HG02571 (cell line): ENCODE results near the gene KCNAB3.

Source experiments
- ATAC-seq: cut with Tn5 transposase; IDR thresholded peaks from one replicate; pipeline ENCODE4 v1.9.1; 2021; ENCODE audit warnings: mild to moderate bottlenecking, moderate library complexity; ENCODE audit not compliant: unreplicated experiment

KCNAB3 gene

GRCh38 chr17:7903154-7904103 lies 26.2 kb downstream of the KCNAB3 start:
- ATAC-seq = no peak

GRCh38 chr17:7897773-7898172 lies 31.9 kb downstream of the KCNAB3 start:
- no peak for ATAC-seq

GRCh38 chr17:7897090-7897489 lies 32.6 kb downstream of the KCNAB3 start:
- ATAC-seq = no peak

- no peak for ATAC-seq
These were observed 34.8 kb downstream of the KCNAB3 start for GRCh38 chr17:7894866-7895265.

- no peak for ATAC-seq
These were observed 35.4 kb downstream of the KCNAB3 start for GRCh38 chr17:7894226-7894625.

- ATAC-seq = no peak
These were observed 36.3 kb downstream of the KCNAB3 start for GRCh38 chr17:7893187-7893880.

- ATAC-seq = no peak
These were observed 40.3 kb downstream of the KCNAB3 start for GRCh38 chr17:7889166-7889955.

- ATAC-seq = no peak
These were observed 41.3 kb downstream of the KCNAB3 start, which contains the start of gene CHD3 for GRCh38 chr17:7888184-7888920. TSS of gene CHD3 (plus strand) at chr17:7888789. CDS start at chr17:7889001, 212 bp downstream.

- peak; percentile 45 for ATAC-seq
These were observed 42.0 kb downstream of the KCNAB3 start for GRCh38 chr17:7887482-7888183.

GRCh38 chr17:7887038-7887481 lies 42.6 kb downstream of the KCNAB3 start:
- no peak for ATAC-seq

GRCh38 chr17:7886227-7887037 lies 43.2 kb downstream of the KCNAB3 start:
- no peak for ATAC-seq

- no peak for ATAC-seq
These were observed 44.1 kb downstream of the KCNAB3 start for GRCh38 chr17:7885367-7886226.

- no peak for ATAC-seq
These were observed 44.9 kb downstream of the KCNAB3 start for GRCh38 chr17:7884581-7885366.

GRCh38 chr17:7883781-7884386 lies 45.8 kb downstream of the KCNAB3 start:
- no peak for ATAC-seq

GRCh38 chr17:7882629-7883028 lies 47.0 kb downstream of the KCNAB3 start:
- ATAC-seq = no peak

- no peak for ATAC-seq
These were observed 47.6 kb downstream of the KCNAB3 start for GRCh38 chr17:7882068-7882467.
